HL-60 (cell line): ENCODE results near the gene HID1.

Experiments
- DNase-seq, 2 experiments: peaks; one replicate each; pipeline ENCODE4 v3.0.0-alpha.2; 2010 to 2020; ENCODE audit warnings: low read depth in 1 of 2, low spot score in 1 of 2
- H3K27ac ChIP-seq: fragments of 250-450 bp; sonication (Bioruptor Pico); replicated peaks from 2 replicates; pipeline ENCODE4 v1.5.1; 2020; ENCODE audit warnings: mild to moderate bottlenecking, moderate library complexity
- H3K27me3 ChIP-seq: fragments of 250-450 bp; sonication (Bioruptor Pico); 2 replicates; pipeline ENCODE4 v1.5.1; 2021; ENCODE audit warnings: mild to moderate bottlenecking, moderate library complexity; ENCODE audit not compliant: insufficient read depth, poor library complexity, severe bottlenecking
- H3K4me3 ChIP-seq: replicated peaks from 2 replicates; pipeline ENCODE4 v1.5.1; 2011; ENCODE audit warnings: mild to moderate bottlenecking, control low read depth, low read length; ENCODE audit not compliant: insufficient read depth
- CTCF ChIP-seq: IDR thresholded peaks from one replicate; pipeline ENCODE4 v1.5.1; 2011; ENCODE audit warnings: low read length, control low read depth, inconsistent platforms; ENCODE audit not compliant: insufficient read depth
- GABPA ChIP-seq: IDR thresholded peaks from 2 replicates; pipeline ENCODE4 v1.6.1; 2012; ENCODE audit warnings: low read depth
- POLR2AphosphoS5 ChIP-seq: IDR thresholded peaks from 2 replicates; pipeline ENCODE4 v1.6.1; 2012; ENCODE audit warnings: low read depth
- REST ChIP-seq: IDR thresholded peaks from 2 replicates; pipeline ENCODE4 v1.6.1; 2012; ENCODE audit warnings: low read depth; ENCODE audit not compliant: insufficient replicate concordance
- SPI1 ChIP-seq: IDR thresholded peaks from 2 replicates; pipeline ENCODE4 v1.6.1; 2012; ENCODE audit warnings: low read depth, mild to moderate bottlenecking, borderline replicate concordance

The HID1 gene

GRCh38 chr17:75003070-75003956 lies 30.8 kb upstream of the HID1 start:
- TF ChIP-seq SPI1, result no peak
- no peak for TF ChIP-seq POLR2AphosphoS5
- TF ChIP-seq GABPA, result no peak
- no peak for TF ChIP-seq REST
- TF ChIP-seq CTCF, result no peak
- peak overlapping the region; percentile 46; the same call in 1 of the 2 replicates for H3K27ac ChIP-seq
- DNase-seq, result no peak
- H3K27me3 ChIP-seq, result no peaks in the 10 kb centered on the region
- H3K4me3 ChIP-seq, result no peak overlapping the region

- no peaks in the 10 kb centered on the region for H3K27me3 ChIP-seq
- H3K27ac ChIP-seq, result peak overlapping the region; percentile 46
- DNase-seq, result peak in 1 of 2 experiments; percentile 80
- TF ChIP-seq SPI1, result peak; percentile 19; the same call in 1 of the 2 replicates
- TF ChIP-seq POLR2AphosphoS5, result peak; percentile 25; the same call in 1 of the 2 replicates
- no peak for TF ChIP-seq REST
- H3K4me3 ChIP-seq, result no peak overlapping the region
Measured at GRCh38 chr17:75001915-75002843, 29.6 kb upstream of the HID1 start.

GRCh38 chr17:74999523-74999922 lies 27.0 kb upstream of the HID1 start:
- Histone ChIP-seq H3K27me3 (no peaks in the 10 kb centered on the region), H3K27ac (no peak overlapping the region), H3K4me3 (no peak overlapping the region)
- TF ChIP-seq GABPA, result no peak
- no peak for TF ChIP-seq CTCF
- TF ChIP-seq SPI1, result no peak
- TF ChIP-seq REST, result no peak
- no peak for TF ChIP-seq POLR2AphosphoS5
- no peak for DNase-seq
